ENCODE results near the gene STK33. TPM values are rescaled to one million over a fixed set of nuclear protein-coding genes. Genes with fewer than 3 reads are reported as not detected.

The STK33 gene
- total and polyA plus RNA-seq, 12 donors: 6.9 to 37.9 (median 30.1) TPM

DNA sequence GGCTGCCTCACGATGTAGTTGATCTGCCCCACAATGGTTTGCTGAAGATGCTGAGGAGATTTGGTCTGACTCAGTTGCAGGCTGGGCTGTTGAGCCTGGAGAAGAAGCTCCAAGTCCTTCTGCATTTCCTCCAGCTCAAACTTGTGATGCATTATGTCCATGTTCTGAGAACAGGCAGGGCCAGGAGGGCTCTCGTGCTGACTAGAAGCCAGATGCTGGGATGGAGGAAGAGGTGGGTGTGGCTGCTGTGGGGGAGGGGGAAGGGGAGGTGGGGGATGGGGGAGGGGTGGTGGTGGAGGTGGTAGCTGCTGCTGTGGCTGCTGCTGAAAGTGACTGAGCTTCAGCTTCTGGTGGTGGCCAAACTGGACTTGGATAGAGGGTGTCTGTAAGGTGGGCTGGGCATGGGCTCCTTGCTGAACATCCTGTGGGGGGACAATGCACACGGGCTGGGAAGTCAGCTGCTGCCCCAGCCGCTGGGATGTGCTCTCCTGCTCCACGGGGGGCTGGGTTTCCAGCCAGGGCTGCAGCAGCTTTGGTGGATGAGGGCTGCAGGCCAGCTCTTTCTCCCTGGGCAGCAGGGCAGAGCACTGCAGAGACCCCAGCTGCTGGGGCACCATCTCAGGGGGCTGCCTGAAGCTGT lies 46.4 kb upstream of the STK33 start:
- no peak for ATAC-seq
- Histone ChIP-seq H3K9me3 (peaks cover 0 to 14% (median 0%) of the 10 kb centered on the region in 11 donors), H3K4me1 (no peaks in the 10 kb centered on the region), H3K27me3 (no peaks in the 10 kb centered on the region), H3K36me3 (peaks cover 0 to 97% (median 0%) of the 10 kb centered on the region in 9 donors), H3K27ac (no peak overlapping the region), H3K4me3 (no peak overlapping the region)
- 47 to 50% methylated on average over 5 of the region's 5 CpGs for WGBS, 2 donors
- TF ChIP-seq, protein P1, sequence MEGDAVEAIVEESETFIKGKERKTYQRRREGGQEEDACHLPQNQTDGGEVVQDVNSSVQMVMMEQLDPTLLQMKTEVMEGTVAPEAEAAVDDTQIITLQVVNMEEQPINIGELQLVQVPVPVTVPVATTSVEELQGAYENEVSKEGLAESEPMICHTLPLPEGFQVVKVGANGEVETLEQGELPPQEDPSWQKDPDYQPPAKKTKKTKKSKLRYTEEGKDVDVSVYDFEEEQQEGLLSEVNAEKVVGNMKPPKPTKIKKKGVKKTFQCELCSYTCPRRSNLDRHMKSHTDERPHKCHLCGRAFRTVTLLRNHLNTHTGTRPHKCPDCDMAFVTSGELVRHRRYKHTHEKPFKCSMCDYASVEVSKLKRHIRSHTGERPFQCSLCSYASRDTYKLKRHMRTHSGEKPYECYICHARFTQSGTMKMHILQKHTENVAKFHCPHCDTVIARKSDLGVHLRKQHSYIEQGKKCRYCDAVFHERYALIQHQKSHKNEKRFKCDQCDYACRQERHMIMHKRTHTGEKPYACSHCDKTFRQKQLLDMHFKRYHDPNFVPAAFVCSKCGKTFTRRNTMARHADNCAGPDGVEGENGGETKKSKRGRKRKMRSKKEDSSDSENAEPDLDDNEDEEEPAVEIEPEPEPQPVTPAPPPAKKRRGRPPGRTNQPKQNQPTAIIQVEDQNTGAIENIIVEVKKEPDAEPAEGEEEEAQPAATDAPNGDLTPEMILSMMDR (IDR thresholded peaks at IDR 0.05): no peak
- DNase-seq: no peak
- intact Hi-C loops (cut with DNase I): no loop called here

DNA sequence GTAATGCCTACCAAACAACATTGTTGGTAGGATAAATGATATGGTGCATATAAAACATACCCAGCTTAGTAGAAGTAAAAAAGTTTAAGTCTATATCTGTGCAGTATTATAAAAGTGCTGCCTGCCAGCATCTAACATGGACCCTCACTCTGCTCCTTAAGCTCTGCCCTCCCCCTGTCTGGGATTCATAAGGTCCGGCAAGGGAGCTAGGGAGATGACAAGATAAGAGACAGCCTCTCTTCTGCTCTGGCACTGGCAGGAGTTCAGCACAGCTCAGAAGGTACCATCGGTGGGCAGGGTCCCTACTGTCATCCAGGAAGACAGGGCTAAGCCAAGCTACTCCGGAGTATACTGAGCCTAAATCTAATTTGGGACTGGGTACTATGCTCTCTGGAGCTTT lies 45.6 kb upstream of the STK33 start:
- intact Hi-C loops (cut with DNase I): no loop called here
- Histone ChIP-seq H3K36me3 (peaks cover 0 to 97% (median 0%) of the 10 kb centered on the region in 9 donors), H3K27me3 (no peaks in the 10 kb centered on the region), H3K4me3 (no peak overlapping the region), H3K27ac (no peak overlapping the region), H3K9me3 (peaks cover 0 to 14% (median 0%) of the 10 kb centered on the region in 11 donors), H3K4me1 (no peaks in the 10 kb centered on the region)
- no peak for ATAC-seq
- 89 to 91% methylated on average over 3 of the region's 3 CpGs for WGBS, 2 donors
- no peak for DNase-seq
- TF ChIP-seq, protein P1 (IDR thresholded peaks at IDR 0.05): no peak

DNA sequence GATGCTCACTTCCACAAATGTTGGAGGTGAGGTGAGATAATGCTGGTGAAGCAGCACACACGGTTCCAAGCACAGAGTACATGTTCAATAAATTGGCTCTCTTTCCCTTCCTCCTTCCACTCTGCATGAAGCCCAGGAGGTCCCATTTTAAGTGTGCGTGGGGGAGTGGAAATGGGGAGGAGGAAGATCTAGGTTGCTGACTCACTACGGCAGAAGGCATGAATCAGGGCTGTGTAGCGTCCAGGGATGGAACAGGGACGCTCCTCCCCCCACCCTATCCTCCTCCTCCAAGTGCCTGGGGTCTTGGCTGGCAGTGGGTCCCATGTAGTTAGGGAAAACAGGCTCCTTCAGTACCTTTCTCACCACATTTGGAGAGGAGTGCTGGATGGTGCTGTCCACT lies 44.3 kb upstream of the STK33 start:
- H3K27me3 ChIP-seq: no peaks in the 10 kb centered on the region
- WGBS, 2 donors: 91 to 94% methylated on average over 5 of the region's 5 CpGs
- intact Hi-C loops (cut with DNase I): no loop called here
- DNase-seq (no peak), ATAC-seq (no peak)
- TF ChIP-seq, protein P1 (IDR thresholded peaks at IDR 0.05): no peak
- H3K4me1 ChIP-seq: no peaks in the 10 kb centered on the region
- peaks cover 0 to 97% (median 0%) of the 10 kb centered on the region in 9 donors for H3K36me3 ChIP-seq
- H3K27ac ChIP-seq: no peak overlapping the region
- no peak overlapping the region for H3K4me3 ChIP-seq
- H3K9me3 ChIP-seq: peaks cover 0 to 14% (median 0%) of the 10 kb centered on the region in 11 donors

DNA sequence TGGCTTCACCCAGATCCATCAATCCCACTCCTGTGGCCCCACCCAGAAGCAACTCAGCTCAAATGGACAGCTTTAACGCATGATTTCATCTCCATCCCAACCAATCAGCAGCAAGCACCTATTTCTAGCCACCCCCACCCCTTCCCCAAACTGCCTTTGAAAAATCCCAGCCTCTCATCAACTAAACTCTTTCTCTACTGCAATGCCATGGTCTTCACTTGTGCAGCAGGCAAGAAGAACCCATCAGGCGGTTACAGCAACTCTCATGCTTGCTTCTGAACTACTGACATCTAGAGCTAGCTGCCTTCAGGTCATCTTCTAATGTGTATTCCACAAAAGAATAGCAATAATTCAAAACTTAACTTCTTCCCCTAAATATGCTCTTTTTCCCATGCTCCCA lies 42.1 kb upstream of the STK33 start:
- DNase-seq (no peak), ATAC-seq (no peak)
- H3K27me3 ChIP-seq: no peaks in the 10 kb centered on the region
- no peak overlapping the region for H3K27ac ChIP-seq
- peaks cover 0 to 76% (median 0%) of the 10 kb centered on the region in 9 donors for H3K36me3 ChIP-seq
- peaks cover 0 to 14% (median 0%) of the 10 kb centered on the region in 11 donors for H3K9me3 ChIP-seq
- TF ChIP-seq, protein P1 (IDR thresholded peaks at IDR 0.05): no peak
- H3K4me1 ChIP-seq: no peaks in the 10 kb centered on the region
- no peak overlapping the region for H3K4me3 ChIP-seq
- intact Hi-C loops (cut with DNase I): no loop called here
- WGBS, 2 donors: 97 to 98% methylated on average over 2 of the region's 2 CpGs

All from heart right ventricle (tissue), 16 donors.